AG09309 (cell line): ENCODE measurements around the gene XRCC6.
A peak's percentile ranks its signal among the peaks of the same experiment; 100 is the strongest.

ENCODE experiments used
- DNase-seq: peaks from one replicate; pipeline ENCODE4 v3.0.0-alpha.2; 2010; ENCODE audit warnings: low read depth
- H3K4me3 ChIP-seq: 2 replicates; pipeline ENCODE4 v1.5.1; 2011; ENCODE audit warnings: mild to moderate bottlenecking, low read depth, low read length, moderate library complexity; ENCODE audit not compliant: control insufficient read depth
- TF ChIP-seq, protein P1 (sequence below): IDR thresholded peaks from 2 replicates; pipeline ENCODE4 v1.5.1; 2011; ENCODE audit warnings: mild to moderate bottlenecking, low read depth, low read length, inconsistent platforms; ENCODE audit not compliant: insufficient read depth, control insufficient read depth; ENCODE audit errors: missing control alignments

Gene XRCC6

DNA sequence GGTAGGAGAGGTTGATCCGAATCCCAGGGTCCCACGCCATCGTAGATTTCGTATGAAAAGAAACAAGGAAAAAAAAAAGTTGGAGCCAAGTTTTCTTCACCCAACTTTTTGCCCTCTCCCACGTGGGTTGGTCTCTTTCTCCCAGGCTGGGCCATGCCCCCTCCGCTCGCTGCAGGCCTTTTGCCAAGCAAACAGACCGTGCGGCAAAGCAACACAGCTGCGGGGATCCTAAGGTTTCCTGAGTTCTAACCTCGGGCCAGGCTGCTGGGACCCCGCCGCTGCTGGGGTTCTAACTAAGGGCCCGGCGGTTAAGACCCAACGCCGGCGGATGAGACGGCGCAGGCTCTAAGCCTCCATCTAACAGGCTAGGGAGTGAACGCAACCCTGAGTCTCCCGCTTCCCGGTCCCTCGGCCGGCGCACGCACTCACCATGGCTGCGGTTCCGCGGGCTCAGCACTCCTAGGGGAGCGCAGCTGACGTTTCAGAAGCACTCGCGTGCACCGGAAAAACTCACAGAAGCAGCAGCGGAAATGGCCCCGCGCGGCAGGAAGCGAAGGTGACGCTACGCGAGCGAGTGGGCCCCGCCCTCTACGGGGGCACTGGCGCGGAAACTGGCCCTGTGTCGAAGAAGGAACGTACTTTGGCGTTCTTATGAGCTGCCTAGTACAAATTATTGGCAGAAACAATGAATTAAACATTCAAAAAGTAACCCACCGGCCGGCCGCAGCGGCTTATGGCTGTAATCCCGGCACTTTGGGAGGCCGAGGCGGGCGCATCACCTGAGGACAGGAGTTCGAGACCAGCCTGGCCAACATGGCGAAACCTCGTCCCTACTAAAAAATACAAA lies 67.5 kb downstream of the XRCC6 start, which contains the start of gene SNU13:
SNU13 (minus strand) TSS at position 503 of the 847 bp plus-strand sequence; CDS start at position 432, 71 bp downstream.
- H3K4me3 ChIP-seq, result peak within 1 kb of the TSS; percentile 95
- DNase-seq, result peak; percentile 61
- TF ChIP-seq, protein P1, sequence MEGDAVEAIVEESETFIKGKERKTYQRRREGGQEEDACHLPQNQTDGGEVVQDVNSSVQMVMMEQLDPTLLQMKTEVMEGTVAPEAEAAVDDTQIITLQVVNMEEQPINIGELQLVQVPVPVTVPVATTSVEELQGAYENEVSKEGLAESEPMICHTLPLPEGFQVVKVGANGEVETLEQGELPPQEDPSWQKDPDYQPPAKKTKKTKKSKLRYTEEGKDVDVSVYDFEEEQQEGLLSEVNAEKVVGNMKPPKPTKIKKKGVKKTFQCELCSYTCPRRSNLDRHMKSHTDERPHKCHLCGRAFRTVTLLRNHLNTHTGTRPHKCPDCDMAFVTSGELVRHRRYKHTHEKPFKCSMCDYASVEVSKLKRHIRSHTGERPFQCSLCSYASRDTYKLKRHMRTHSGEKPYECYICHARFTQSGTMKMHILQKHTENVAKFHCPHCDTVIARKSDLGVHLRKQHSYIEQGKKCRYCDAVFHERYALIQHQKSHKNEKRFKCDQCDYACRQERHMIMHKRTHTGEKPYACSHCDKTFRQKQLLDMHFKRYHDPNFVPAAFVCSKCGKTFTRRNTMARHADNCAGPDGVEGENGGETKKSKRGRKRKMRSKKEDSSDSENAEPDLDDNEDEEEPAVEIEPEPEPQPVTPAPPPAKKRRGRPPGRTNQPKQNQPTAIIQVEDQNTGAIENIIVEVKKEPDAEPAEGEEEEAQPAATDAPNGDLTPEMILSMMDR, result no peak

DNA sequence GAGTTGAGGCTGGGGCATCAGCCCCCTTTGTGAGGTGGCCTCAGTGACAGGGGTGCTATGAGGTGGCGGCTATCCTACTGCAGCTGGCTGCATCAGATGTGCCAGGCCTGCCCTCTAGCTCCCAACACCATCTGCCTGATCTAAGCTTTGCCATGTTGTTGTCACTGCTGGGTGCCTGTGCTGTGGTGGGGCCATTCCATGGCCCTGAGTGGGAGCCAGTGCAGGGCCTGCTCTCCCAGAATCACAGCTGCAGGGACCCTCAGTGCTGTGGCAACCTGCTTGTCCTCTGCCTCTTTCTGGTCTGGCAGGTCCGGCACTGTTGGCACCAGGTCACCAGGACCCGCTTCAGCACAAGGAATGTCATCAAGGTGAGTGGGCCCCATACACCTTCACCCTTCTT lies 69.4 kb downstream of the XRCC6 start:
- TF ChIP-seq, protein P1, result no peak
- no peak overlapping the region for H3K4me3 ChIP-seq
- DNase-seq, result no peak

DNA sequence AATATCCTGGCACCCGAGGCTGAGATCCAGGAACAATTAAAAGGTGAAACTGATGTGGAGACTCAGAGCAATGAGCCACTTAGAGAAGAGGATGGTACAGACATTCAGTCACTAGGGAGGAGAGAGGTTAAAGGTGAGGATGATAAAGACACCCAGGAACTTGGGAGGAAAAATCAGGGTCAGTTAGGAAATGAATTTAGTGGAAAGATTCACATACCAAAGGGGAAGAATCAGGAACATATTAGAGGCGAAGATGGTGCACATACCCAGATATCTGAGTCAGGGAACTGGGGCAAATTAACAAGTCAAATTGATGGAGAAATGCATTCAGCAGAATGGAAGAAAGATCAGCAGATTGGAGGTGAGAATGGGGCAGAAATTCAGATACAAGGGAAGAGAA lies 74.1 kb downstream of the XRCC6 start:
- TF ChIP-seq, protein P1, result no peak
- no peak for DNase-seq
- no peak overlapping the region for H3K4me3 ChIP-seq

DNA sequence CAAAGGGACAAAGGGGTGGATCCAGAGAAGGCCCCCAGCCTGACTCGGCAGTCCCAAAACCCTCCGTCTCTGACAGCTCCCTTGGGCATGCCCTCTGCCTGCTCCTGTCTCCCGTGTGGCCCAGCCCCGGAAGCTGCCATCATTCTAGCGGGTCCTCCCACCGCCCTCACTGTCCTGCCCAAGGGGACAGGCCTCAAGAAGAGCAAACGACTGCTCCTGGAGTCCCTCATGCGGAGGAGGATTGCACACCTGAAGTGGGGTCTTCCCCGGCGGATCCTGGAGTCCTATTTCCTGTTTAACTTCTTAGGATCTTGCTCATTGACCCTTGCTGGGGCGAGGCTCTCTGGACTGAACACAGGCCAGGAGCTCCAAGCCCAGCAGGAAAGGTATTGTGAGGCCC lies 75.6 kb downstream of the XRCC6 start:
- DNase-seq, result no peak
- TF ChIP-seq, protein P1, result no peak
- no peak overlapping the region for H3K4me3 ChIP-seq

DNA sequence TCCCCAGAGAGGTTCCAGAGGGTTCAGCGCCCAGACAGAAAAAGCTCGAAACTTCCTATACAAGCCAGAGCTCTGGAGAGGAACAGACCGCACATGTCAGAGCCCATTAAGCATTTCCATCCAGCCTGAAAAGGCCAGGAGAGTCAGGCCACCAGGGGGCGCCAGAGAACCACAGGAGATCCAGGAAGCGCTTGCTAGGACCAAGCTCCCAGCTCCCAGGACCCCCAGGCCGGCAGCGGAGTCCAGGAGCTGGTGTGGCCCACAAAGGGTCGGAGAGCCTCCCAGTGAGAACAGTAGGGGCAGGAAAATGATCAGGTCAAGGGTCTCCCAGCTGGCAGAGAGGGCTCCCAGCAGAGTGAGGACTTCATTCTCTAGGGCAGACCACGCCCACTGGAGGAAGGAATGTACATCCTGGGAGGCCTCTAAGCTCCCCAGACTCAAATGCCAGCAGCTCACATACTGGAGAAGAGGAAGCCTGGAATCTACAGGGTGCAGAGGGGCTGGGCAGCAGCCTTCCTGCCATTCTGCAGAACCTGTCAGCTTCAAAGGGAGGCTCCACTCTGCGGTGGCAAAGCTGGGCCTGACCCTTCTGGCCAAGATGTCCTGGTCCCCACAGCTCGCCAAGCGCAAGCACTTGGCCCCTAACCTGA lies 76.2 kb downstream of the XRCC6 start:
- H3K4me3 ChIP-seq, result peak overlapping the region; percentile 12; the same call in 1 of the 2 replicates

More for the DNA sequence above, 76.2 kb downstream of the XRCC6 start:
- DNase-seq, result peak; percentile 27
- TF ChIP-seq, protein P1, result peak; percentile 97
